ENCODE measurements around the gene ADAMTS1.

GRCh38 chr21:26892151-26892550 lies 46.9 kb upstream of the ADAMTS1 start:
- TF ChIP-seq POLR2A (IDR thresholded peaks at IDR 0.05) (no peak), CTCF (IDR thresholded peaks at IDR 0.05 in 4 of 5, conservative IDR thresholded peaks at IDR 0.05 in 1 of 5) (no peak)
